ENCODE data around the gene WNT5B. TPM values are rescaled to one million over a fixed set of nuclear protein-coding genes. Genes with fewer than 3 reads are reported as not detected.
A peak's percentile ranks its signal among the peaks of the same experiment; 100 is the strongest.

The WNT5B gene
- total and polyA plus RNA-seq, 2 donors (not counting 3 experiments of a cell fraction or from before 2014, with no cell fraction given): not detected

GRCh38 chr12:1592444-1593173 lies 36.4 kb upstream of the WNT5B start:
- Histone ChIP-seq H3K79me2 (ENCODE audit: control insufficient read depth, insufficient read depth, low read length) (peaks cover 17% of the 10 kb centered on the region), H2AFZ (ENCODE audit: low read depth, low read length) (no peak overlapping the region), H3K9ac (replicated peaks; ENCODE audit: extremely low read depth, insufficient read depth, low read length) (no peak overlapping the region), H3K9me1 (replicated peaks; ENCODE audit: control insufficient read depth, extremely low read depth, insufficient read depth, low read length) (no peaks in the 10 kb centered on the region), H3K36me3 (ENCODE audit: control insufficient read depth in 2 of 2, extremely low read depth in 1 of 2, insufficient read depth in 2 of 2, low read length in 2 of 2) (no peaks in the 10 kb centered on the region), H3K4me3 (replicated peaks in 1 of 3; ENCODE audit: insufficient read depth in 1 of 3, low read depth in 1 of 3, low read length in 3 of 3) (peak overlapping the region in 2 of 3 experiments; percentile 55 to 91), H3K27me3 (ENCODE audit: control insufficient read depth in 2 of 2, insufficient read depth in 2 of 2, low read length in 2 of 2) (no peaks in the 10 kb centered on the region), H4K20me1 (replicated peaks; ENCODE audit: control insufficient read depth, extremely low read depth, insufficient read depth, low read length) (peaks cover 2% of the 10 kb centered on the region), H3K27ac (ENCODE audit: insufficient read depth, low read depth, low read length) (no peak overlapping the region), H3K9me3 (replicated peaks; ENCODE audit: control insufficient read depth, insufficient read depth, low read length) (no peaks in the 10 kb centered on the region), H3K4me1 (ENCODE audit: control insufficient read depth, extremely low read depth, insufficient read depth, low read length) (peaks cover 40% of the 10 kb centered on the region), H3K4me2 (ENCODE audit: insufficient read depth, low read length) (peak overlapping the region; percentile 79)
- intact Hi-C loops (cut with micrococcal nuclease) (no loop called here), dilution Hi-C loops (cut with MboI; ENCODE audit: extremely low pct_ligation_motif_present, low sequenced_read_pairs) (no loop called here)
- POLR2A ChIA-PET: interaction anchor here (0.7 kb wide), 1 partner anchor 328 kb away, joined by 3 read pairs; no protein-coding TSS in a partner anchor
- DNase-seq (ENCODE audit: low read depth, low spot score) (no peak), FAIRE-seq (no peak)
- CTCF ChIA-PET: interaction anchor here (0.7 to 5.6 kb wide), 8 partner anchors 9 to 738 kb away, joined by 3 to 41 read pairs (median 6); no protein-coding TSS in a partner anchor
- TF ChIP-seq EZH2 (IDR thresholded peaks at IDR 0.05; ENCODE audit: borderline replicate concordance, low read depth, low read length, severe bottlenecking) (no peak), CTCF (IDR thresholded peaks at IDR 0.05; ENCODE audit: extremely low read depth in 1 of 2, insufficient read depth in 1 of 2, low read depth in 1 of 2, low read length in 2 of 2) (peak in 1 of 2 donors; percentile 24)
- no TSS peak for BruUV-seq (replicated peaks)
